ENCODE measurements around the gene BET1.

GRCh38 chr7:94005753-94006152 is 1.6 kb upstream of the BET1 start:
- TF ChIP-seq RAD51 (IDR thresholded peaks at IDR 0.05; ENCODE audit: borderline replicate concordance, low read depth) (no peak), POLR2A (conservative IDR thresholded peaks at IDR 0.05) (no peak), CTCF (IDR thresholded peaks at IDR 0.05 in 2 of 3, conservative IDR thresholded peaks at IDR 0.05 in 1 of 3; ENCODE audit: insufficient read depth in 2 of 3, low read depth in 1 of 3, low read length in 3 of 3) (no peak), TAF7 (tag; IDR thresholded peaks at IDR 0.05) (no peak), MLLT1 (IDR thresholded peaks at IDR 0.05) (no peak), SNRNP70 (optimal IDR thresholded peaks at IDR 0.05; ENCODE audit: low read depth, low read length) (no peak), XRCC3 (IDR thresholded peaks at IDR 0.05) (no peak), PRPF4 (IDR thresholded peaks at IDR 0.05; ENCODE audit: insufficient read depth, low read depth, low read length, poor library complexity, severe bottlenecking) (no peak)
